PFSK-1 (cell line): ENCODE results near the gene KCNJ5.
A peak's percentile ranks its signal among the peaks of the same experiment; 100 is the strongest.

Experiments used
- FOXP2 ChIP-seq: optimal IDR thresholded peaks from 2 replicates; pipeline ENCODE3; 2011; ENCODE audit warnings: borderline replicate concordance, control low read depth, inconsistent platforms; ENCODE audit not compliant: insufficient read depth; ENCODE audit errors: extremely low read length, extremely low read depth
- POLR2AphosphoS5 ChIP-seq: IDR thresholded peaks from 2 replicates; pipeline ENCODE4 v1.6.1; 2012; ENCODE audit warnings: low read depth, mild to moderate bottlenecking, control low read depth, low read length, moderate library complexity
- REST ChIP-seq, 2 experiments: IDR thresholded peaks; 2 replicates each; pipeline versions ENCODE4 v1.6.1 to v1.8.0; 2011 to 2012; ENCODE audit warnings: low read depth in 2 of 2, low read length in 2 of 2, control low read depth in 1 of 2, inconsistent platforms in 1 of 2, mild to moderate bottlenecking in 1 of 2, moderate library complexity in 1 of 2; ENCODE audit not compliant: insufficient read depth in 1 of 2
- SIN3A ChIP-seq: IDR thresholded peaks from 2 replicates; pipeline ENCODE4 v1.6.1; 2012; ENCODE audit warnings: mild to moderate bottlenecking, low read length, moderate library complexity, borderline replicate concordance; ENCODE audit not compliant: insufficient read depth
- TAF1 ChIP-seq: IDR thresholded peaks from 2 replicates; pipeline ENCODE4 v1.6.1; 2012; ENCODE audit warnings: low read length, control low read depth, borderline replicate concordance; ENCODE audit not compliant: insufficient read depth

Gene KCNJ5

GRCh38 chr11:128857341-128857740, 33.8 kb upstream of the KCNJ5 start:
- TF ChIP-seq SIN3A (no peak), POLR2AphosphoS5 (no peak), TAF1 (no peak)

DNA sequence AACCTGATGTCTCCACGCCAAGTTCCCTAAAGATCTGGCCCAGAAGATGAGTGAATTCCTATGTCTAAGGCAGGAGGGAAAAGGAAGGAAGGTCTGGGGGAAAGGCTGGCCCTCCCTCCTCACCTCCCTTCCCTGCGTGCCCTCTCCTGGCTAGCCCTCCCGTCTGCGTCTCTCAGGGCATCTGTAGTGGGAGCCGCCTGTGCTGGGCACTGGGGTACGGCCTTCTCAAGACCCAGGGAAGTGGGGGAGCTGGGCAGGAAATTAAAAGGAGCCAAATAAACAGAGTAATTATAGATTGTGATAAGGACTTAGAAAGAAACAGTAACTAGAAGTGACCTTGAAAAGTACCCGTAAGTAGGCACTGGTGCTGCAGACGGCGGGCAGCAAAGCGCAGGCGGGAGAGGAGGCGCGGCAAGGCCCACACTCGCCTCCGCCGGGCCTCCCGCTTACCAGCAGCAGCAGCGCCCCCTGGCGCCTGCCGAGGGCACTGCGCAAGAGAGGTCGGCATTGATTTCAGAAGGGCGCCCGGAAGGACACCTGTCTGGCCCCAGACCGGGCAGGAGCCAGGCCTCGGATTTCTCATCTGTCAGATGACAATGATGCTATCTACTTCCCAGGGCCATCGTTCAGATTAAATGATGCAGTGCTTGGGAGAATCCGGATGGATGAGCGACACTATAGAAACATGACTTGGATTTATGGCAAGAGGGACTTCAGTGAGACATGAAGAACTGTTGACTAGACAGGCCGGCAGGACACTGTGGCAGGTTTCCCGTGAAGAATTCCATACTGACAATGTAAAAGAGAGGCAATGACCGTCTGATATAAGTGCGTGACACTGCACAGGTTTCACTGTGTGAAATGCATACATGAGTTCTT, 31.4 kb upstream of the KCNJ5 start:
- TF ChIP-seq FOXP2 (peak; percentile 69), REST (IDR thresholded peaks at IDR 0.05; ENCODE audit: insufficient read depth in 1 of 2, low read depth in 2 of 2, low read length in 2 of 2) (no peak)

DNA sequence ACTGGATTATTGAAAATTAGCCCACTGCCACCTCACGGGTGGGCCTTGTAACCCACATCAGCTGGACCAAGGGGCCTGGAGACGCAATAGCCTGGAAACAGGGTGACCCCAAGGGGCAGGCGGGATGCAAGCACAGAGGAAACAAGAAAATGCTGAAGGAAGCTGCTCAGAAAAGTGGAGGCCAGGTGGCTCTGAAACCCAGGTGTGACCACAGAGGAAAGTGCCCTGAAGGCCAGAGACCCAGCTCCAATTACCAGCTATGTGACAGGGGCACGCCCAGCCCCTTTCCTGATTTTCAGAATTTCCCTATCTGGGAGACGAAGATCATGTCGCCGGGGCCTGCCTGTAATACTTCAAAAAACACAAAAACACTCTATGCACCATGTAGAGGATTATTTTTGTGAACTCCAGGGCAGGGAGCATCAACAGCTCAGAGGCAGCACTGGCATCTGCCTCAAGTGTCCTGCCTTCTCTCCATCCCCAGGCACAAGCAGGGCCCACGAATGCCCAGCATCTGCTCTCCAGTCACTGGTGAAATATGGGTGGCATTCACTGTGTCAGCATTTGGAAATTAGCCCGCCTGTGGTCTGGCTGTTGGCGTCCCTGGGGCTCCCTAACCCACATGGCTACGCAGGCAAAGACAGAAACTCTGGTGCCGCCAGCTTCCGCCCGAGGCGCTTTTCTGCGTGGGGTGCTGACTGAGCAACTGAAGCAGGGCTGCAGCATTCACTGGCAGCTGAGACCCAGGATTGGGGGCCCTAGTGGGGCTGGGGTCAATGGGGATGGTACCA, 30.4 kb upstream of the KCNJ5 start:
- TF ChIP-seq TAF1, result no peak
- no peak for TF ChIP-seq SIN3A
- TF ChIP-seq REST (IDR thresholded peaks at IDR 0.05; ENCODE audit: insufficient read depth in 1 of 2, low read depth in 2 of 2, low read length in 2 of 2), result no peak
- no peak for TF ChIP-seq POLR2AphosphoS5
- no peak for TF ChIP-seq FOXP2

- TF ChIP-seq TAF1 (no peak), POLR2AphosphoS5 (no peak), SIN3A (no peak), REST (IDR thresholded peaks at IDR 0.05; ENCODE audit: insufficient read depth in 1 of 2, low read depth in 2 of 2, low read length in 2 of 2) (no peak), FOXP2 (no peak)
These were observed 28.8 kb upstream of the KCNJ5 start for GRCh38 chr11:128862406-128862805.

DNA sequence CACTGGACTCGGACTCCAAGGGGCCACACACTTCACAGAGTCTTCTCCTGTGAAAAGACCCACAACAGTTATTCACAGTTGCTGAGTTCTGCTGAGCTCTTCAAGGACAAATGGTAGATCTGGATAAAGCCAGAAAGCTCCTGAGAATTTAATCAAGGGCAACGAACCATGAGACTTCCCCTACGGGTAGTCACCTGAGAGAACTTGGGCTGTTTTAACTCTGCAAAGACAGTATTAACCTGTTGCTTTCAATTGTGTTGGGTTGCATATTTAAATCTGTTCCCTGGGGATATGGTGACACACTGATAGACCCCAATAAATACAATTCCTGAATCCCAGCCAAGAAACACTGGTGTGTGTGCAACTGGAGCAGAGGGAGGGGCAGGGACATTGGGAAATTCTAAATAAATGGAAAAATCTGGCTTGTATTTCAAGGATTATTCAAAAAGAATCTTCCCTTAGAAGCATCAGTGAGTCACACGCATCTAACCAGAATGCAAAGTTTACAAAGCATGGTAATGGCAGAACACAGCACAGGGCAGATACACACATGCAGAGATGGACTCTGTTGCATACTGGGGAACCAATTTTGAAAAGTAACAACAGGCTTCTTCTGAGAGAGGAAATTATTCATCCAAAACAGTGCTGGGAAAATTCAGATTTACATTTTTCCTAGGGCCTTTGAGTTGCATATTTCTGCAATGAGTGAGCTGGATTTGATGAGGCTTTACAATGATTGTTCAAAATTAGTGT, 28.1 kb upstream of the KCNJ5 start:
- TF ChIP-seq FOXP2 (no peak), SIN3A (no peak), REST (IDR thresholded peaks at IDR 0.05; ENCODE audit: insufficient read depth in 1 of 2, low read depth in 2 of 2, low read length in 2 of 2) (no peak), TAF1 (no peak), POLR2AphosphoS5 (no peak)
